GM12873 (cell line): ENCODE results near the gene NUDT8.
A peak's percentile ranks its signal among the peaks of the same experiment; 100 is the strongest.

Experiments used
- TF ChIP-seq, protein P1 (sequence below): IDR thresholded peaks from 2 replicates; pipeline ENCODE4 v1.5.1; 2012; ENCODE audit warnings: low read depth, mild to moderate bottlenecking, moderate library complexity, low read length, control low read depth; ENCODE audit not compliant: insufficient read depth; ENCODE audit errors: missing control alignments

NUDT8 gene, protein sequence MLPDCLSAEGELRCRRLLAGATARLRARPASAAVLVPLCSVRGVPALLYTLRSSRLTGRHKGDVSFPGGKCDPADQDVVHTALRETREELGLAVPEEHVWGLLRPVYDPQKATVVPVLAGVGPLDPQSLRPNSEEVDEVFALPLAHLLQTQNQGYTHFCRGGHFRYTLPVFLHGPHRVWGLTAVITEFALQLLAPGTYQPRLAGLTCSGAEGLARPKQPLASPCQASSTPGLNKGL

DNA sequence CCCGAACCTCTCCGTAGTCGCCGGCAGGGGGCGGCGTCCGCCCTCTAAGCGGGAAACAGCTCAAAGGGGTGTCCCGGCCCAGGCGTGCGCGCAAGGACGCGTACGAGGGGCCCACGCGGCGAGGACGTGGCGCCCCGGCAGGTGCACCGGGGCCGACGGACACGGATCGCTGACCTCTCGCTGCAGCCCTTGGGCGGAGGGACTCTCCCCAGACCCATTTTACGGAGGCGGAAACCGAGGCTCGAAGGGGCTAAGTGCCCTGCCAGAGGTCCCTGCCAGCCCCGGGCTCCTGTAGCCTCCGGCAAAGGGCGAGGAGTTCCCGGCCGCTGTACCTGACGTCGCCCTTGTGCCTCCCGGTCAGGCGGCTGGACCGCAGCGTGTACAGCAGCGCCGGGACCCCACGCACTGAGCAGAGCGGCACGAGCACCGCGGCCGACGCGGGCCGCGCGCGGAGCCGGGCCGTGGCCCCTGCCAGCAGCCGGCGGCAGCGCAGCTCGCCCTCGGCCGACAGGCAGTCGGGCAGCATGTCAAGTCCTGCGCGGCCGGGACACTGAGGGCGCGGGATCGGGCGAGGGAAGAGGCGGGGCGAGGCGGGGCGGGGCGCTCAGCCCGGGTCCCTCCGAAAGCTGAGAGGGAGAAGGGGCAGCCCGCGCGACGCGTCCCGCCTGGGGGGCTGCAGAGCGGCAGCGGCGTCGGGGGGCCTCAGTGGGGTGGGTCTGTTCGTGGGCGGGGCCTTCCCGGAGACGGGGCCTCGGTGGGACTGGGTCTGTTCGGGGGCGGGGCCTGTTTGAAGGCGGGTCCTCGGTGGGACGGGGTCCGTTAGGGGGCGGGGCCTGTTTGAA, at the start of gene NUDT8:
TSS of gene NUDT8 (minus strand) at position 552 of the 842 bp plus-strand sequence. CDS start at position 526, 26 bp downstream.
- TF ChIP-seq, protein P1, sequence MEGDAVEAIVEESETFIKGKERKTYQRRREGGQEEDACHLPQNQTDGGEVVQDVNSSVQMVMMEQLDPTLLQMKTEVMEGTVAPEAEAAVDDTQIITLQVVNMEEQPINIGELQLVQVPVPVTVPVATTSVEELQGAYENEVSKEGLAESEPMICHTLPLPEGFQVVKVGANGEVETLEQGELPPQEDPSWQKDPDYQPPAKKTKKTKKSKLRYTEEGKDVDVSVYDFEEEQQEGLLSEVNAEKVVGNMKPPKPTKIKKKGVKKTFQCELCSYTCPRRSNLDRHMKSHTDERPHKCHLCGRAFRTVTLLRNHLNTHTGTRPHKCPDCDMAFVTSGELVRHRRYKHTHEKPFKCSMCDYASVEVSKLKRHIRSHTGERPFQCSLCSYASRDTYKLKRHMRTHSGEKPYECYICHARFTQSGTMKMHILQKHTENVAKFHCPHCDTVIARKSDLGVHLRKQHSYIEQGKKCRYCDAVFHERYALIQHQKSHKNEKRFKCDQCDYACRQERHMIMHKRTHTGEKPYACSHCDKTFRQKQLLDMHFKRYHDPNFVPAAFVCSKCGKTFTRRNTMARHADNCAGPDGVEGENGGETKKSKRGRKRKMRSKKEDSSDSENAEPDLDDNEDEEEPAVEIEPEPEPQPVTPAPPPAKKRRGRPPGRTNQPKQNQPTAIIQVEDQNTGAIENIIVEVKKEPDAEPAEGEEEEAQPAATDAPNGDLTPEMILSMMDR, result peak; percentile 89

DNA sequence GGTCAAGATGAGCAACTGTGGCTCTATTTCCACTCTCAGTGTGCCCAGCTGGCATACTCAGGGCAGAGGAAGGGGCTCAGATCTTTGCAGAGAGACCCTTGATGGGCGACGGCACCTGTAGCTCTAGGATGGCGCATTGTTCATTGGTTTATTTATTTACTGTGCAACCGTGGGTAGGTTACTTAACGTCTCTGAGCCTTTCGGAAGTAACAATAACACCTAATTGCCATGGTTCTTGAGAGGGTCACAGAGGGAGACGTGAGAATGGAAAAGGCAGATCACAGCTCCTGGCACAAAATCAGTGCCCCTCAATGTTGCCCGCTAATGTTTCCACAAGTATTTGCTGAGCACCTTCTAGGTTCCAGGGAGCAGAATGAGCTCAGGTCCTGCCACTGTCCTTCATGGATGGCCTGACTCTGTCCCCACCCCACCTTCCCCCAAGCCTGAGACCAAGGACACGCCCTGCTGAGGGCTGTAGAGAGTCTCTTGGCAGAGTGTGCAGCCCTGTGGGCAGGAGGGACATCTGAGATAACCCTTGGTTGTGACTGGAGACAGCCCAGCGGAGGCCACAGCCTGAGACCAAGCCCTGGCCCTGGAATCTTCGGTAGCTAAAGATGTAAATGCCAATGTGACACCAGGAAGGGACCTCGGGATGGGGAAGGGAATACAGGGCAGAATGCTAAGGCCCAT, 45.5 kb upstream of the NUDT8 start:
- TF ChIP-seq, protein P1, result no peak

DNA sequence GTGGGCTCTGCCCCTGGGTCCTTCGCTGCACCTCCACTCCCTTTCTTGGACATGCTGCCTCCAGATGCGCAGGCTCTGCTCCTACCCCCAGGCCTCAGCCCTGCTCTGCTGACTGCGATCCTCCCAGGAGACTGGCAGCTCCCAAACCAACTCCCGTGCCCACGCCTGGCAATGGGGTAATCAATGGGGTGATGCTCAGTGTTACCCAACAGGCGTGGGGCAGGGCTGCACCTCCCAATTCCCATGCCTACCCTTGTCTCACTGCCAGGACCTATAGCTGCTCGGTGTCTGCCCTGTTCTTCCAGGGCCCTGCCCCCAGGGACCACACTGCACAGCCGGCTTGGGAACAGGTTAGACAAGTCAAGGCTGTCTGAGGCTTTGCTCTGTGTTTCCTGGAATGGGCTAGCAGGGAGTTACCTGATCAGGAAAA, 44.7 kb upstream of the NUDT8 start, which contains the start of gene ALDH3B2:
TSS of gene ALDH3B2 (minus strand) at position 182 of the 430 bp plus-strand sequence. CDS start 7,688 bp downstream, outside the sequence.
- TF ChIP-seq, protein P1, result no peak

DNA sequence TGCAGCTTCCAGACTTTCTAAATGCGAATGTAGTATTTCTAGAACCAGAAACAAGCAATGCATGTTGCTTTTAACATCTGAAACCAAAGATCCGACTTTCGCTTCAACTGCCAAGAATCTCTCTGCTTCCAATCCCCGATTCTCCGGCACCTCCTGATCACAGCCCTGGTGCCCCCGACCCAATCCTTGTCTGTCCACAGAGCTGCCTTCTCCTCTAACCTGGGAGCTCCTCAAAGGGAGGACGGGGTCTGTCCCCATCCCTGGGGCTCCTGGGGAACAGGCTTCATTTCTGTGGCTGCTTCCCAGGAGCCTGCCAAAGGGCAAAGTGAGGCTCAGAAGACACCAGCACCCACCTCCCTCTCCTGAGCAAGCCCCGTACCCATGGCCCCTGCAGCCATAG, 44.2 kb upstream of the NUDT8 start:
- TF ChIP-seq, protein P1, result no peak

DNA sequence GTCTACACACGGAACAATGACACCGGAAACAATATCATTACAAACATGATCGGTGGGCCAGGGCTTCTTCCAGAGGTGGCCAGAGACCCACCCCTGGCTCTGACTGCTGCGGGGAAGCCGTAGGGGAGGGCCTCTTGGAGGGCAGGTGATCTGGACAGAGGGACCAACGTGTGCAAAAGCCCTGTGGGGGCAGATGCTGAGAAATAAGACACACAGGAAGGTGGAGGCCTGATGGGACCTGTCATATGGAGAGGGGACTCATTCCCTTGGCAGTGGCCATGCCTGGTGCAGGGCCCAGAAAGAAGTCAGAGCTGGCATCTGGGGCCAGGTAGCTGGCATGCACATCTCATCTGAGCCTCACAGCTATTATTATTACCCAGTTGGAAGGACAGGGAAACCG, 43.6 kb upstream of the NUDT8 start:
- TF ChIP-seq, protein P1, result no peak

DNA sequence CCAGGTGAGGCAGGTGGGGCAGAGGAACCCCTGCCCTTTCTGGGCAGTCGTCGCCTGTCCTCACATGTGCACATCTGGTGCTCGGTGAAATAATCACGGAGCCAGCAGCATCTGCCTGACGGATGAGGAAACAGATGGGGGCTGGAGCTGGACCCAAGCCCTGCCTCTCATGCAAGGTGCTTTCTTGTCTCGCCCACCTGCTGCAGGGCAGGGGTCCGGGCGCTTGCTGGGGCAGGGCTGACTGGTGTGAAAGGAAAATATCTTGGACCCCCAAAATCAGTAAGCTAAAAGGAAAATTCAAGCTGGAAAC, 41.4 kb upstream of the NUDT8 start:
- TF ChIP-seq, protein P1, result no peak
